Right lobe of liver (tissue), 6 donors: ENCODE measurements around the gene KRT31. TPM values are rescaled to one million over a fixed set of nuclear protein-coding genes. Genes with fewer than 3 reads are reported as not detected.

Experiments
- ATAC-seq, 4 donors: fragments of 200-7000 bp; cut with Tn5 transposase; one replicate each; pipeline ENCODE4 v1.9.1; 2020; ENCODE audit warnings: mild to moderate bottlenecking in 4 of 4, moderate library complexity in 4 of 4
- DNase-seq, 3 donors: peaks; one replicate each; pipeline ENCODE4 v3.0.0-alpha.2; 2020
- H3K27ac ChIP-seq, 3 donors: fragments of 200-600 bp; one replicate each; pipeline ENCODE4 v1.8.0; 2022
- H3K27me3 ChIP-seq, 2 donors: fragments of 200-600 bp; one replicate each; pipeline ENCODE4 v1.8.0; 2022
- H3K36me3 ChIP-seq, 4 donors: fragments of 200-600 bp; sonication (generic) in 1 of 4; one replicate each; pipeline versions ENCODE4 v1.5.1 to v1.8.0; 2017 to 2022; ENCODE audit warnings: control low read depth in 1 of 4
- H3K4me1 ChIP-seq, 4 donors: fragments of 200-600 bp; sonication (generic) in 1 of 4; one replicate each; pipeline versions ENCODE4 v1.5.1 to v1.8.0; 2017 to 2022; ENCODE audit warnings: control low read depth in 1 of 4
- H3K4me3 ChIP-seq, 3 donors: fragments of 200-600 bp; one replicate each; pipeline ENCODE4 v1.8.0; 2022
- H3K9me3 ChIP-seq, 4 donors: fragments of 200-600 bp; sonication (generic) in 1 of 4; one replicate each; pipeline versions ENCODE4 v1.5.1 to v1.8.0; 2017 to 2022; ENCODE audit warnings: control low read depth in 1 of 4
- CTCF ChIP-seq, 4 donors: fragments of 200-600 bp in 3 of 4; fragments of 450-650 bp in 1 of 4; IDR thresholded peaks; one replicate each; pipeline versions ENCODE4 v1.5.1 to v1.8.0; 2016 to 2022; ENCODE audit warnings: antibody characterized with exemption in 4 of 4, mild to moderate bottlenecking in 2 of 4
- POLR2A ChIP-seq: fragments of 450-650 bp; IDR thresholded peaks from one replicate; pipeline ENCODE4 v1.6.1; 2017; ENCODE audit warnings: antibody characterized with exemption, mild to moderate bottlenecking
- WGBS: methylation state at CpG from one replicate; pipeline ENCODE4 v1.1.6; 2018; ENCODE audit warnings: low coverage, low lambda C conversion rate; ENCODE audit not compliant: insufficient coverage; ENCODE audit errors: missing lambda C conversion rate; 5-methylcytosine and 5-hydroxymethylcytosine counted together
- intact Hi-C, 2 donors: fragments of 100-400 bp; cut with DNase I; formaldehyde crosslinking; loops; one replicate each; pipeline versions ENCODE4 v1.11.2 to v1.14.1; 2022
- total RNA-seq, 6 experiments: library from RNA; depleted of rRNA in 2 of 6; stranded (reverse); fragments of >200 nt in 2 of 6; fragmentation: NEBNext Ultra II Directional in 3 of 6; extraction: Animal tissue kit (Norgen Biotek cat#: 25700) in 3 of 6; gene quantifications; one replicate each; pipeline versions ENCODE4 v1.1.0 to v1.2.4, GENCODE V29; 2016 to 2023
- donor health status: DM: no; HTN: yes; CAD: no.
- donor health status: DM: no; HTN: no; CAD: no.
- donor health status: DM: no; HTN: no; CAD: no.
- donor health status: DM: no; HTN: yes; CAD: no.
- donor health status: DM: no; HTN: yes; CAD: no.

Gene KRT31
- total RNA-seq, 6 experiments from 2014 or later, result not detected

- Histone ChIP-seq H3K4me3 (no peak overlapping the region), H3K9me3 (no peaks in the 10 kb centered on the region), H3K27ac (no peak overlapping the region), H3K27me3 (no peaks in the 10 kb centered on the region), H3K36me3 (no peaks in the 10 kb centered on the region), H3K4me1 (no peaks in the 10 kb centered on the region)
- no peak for ATAC-seq
- 67% methylated on average over 7 of the region's 10 CpGs for WGBS
- DNase-seq, result no peak
- TF ChIP-seq CTCF (IDR thresholded peaks at IDR 0.05), result no peak
- no peak for TF ChIP-seq POLR2A
- intact Hi-C loops, result no loop called here
Observed at GRCh38 chr17:41367426-41368075, 29.9 kb downstream of the KRT31 start.

GRCh38 chr17:41366070-41366469, 31.3 kb downstream of the KRT31 start:
- TF ChIP-seq POLR2A (no peak), CTCF (IDR thresholded peaks at IDR 0.05) (no peak)
- no peak overlapping the region for H3K4me3 ChIP-seq
- no peak for DNase-seq
- H3K27me3 ChIP-seq, result no peaks in the 10 kb centered on the region
- no peak overlapping the region for H3K27ac ChIP-seq
- no peaks in the 10 kb centered on the region for H3K36me3 ChIP-seq
- intact Hi-C loops, result no loop called here
- no peak for ATAC-seq
- no peaks in the 10 kb centered on the region for H3K4me1 ChIP-seq
- no peaks in the 10 kb centered on the region for H3K9me3 ChIP-seq

- no peaks in the 10 kb centered on the region for H3K27me3 ChIP-seq
- no peak for TF ChIP-seq CTCF (IDR thresholded peaks at IDR 0.05)
- TF ChIP-seq POLR2A, result no peak
- no peak overlapping the region for H3K4me3 ChIP-seq
- H3K9me3 ChIP-seq, result no peaks in the 10 kb centered on the region
- H3K27ac ChIP-seq, result no peak overlapping the region
- ATAC-seq (no peak), DNase-seq (no peak)
- no CpG with 5 or more reads among the region's 2 CpGs for WGBS
- no peaks in the 10 kb centered on the region for H3K4me1 ChIP-seq
- H3K36me3 ChIP-seq, result no peaks in the 10 kb centered on the region
- intact Hi-C loops, result no loop called here
Observed at GRCh38 chr17:41363881-41364280, 33.5 kb downstream of the KRT31 start.

GRCh38 chr17:41360296-41360995, 37.0 kb downstream of the KRT31 start:
- H3K9me3 ChIP-seq, result no peaks in the 10 kb centered on the region
- TF ChIP-seq CTCF (IDR thresholded peaks at IDR 0.05), result no peak
- no peak for TF ChIP-seq POLR2A
- no peaks in the 10 kb centered on the region for H3K36me3 ChIP-seq
- H3K4me1 ChIP-seq, result no peaks in the 10 kb centered on the region
- no peak overlapping the region for H3K4me3 ChIP-seq
- WGBS, result 75% methylated on average over 5 of the region's 5 CpGs
- intact Hi-C loops, result no loop called here
- DNase-seq (no peak), ATAC-seq (no peak)
- no peak overlapping the region for H3K27ac ChIP-seq
- H3K27me3 ChIP-seq, result no peaks in the 10 kb centered on the region
